ENCODE results near the gene LHFPL2.
A peak's percentile ranks its signal among the peaks of the same experiment; 100 is the strongest.

LHFPL2 gene

GRCh38 chr5:78613756-78614155, 34.8 kb downstream of the LHFPL2 start:
- DNase-seq = no peak

DNA sequence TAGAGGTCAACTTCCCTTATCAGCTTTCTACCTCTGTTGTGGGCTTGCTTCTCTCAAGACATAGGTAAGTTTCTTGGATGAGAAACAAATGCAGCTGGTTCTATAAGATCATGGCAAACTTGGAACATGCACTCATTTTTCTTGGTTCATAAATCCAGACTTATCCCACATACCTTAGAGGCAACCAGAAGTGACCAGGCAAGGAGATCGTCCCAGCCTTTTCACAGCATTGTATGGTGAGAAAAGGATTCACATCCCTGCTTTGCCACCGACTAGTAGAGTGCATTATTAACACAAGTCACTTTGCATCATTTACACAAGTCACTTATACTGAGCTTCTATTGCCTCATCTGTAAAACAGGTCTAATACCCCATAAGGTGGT, 35.4 kb downstream of the LHFPL2 start:
- DNase-seq = no peak

GRCh38 chr5:78612227-78613150, 36.1 kb downstream of the LHFPL2 start:
- DNase-seq = no peak

GRCh38 chr5:78611126-78611605, 37.4 kb downstream of the LHFPL2 start:
- peak; percentile 29 for DNase-seq

- peak; percentile 51 for DNase-seq
These were observed 37.9 kb downstream of the LHFPL2 start for GRCh38 chr5:78610636-78611035.

DNA sequence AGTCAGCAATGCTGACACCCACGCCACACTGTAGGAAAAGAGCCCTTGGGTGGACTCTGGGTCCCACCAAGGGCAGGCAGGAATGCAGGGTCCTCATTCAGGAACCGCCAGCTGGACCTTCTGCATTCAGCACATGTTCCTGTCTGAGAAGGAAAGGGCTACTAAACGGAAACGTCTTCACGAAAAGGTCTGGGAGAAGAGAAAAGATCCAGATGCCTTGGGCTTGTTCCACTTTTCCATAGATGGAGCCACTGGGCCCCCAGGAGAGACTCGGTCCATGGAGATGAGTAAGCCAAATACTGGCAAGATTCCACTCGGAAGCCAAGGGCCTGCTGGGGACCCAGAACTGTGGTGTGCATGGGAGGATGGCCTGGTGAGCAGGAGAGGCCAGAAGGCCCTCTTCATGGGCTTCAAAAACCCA, 38.4 kb downstream of the LHFPL2 start:
- DNase-seq = peak; percentile 89

GRCh38 chr5:78607864-78608263, 40.7 kb downstream of the LHFPL2 start:
- no peak for DNase-seq

DNA sequence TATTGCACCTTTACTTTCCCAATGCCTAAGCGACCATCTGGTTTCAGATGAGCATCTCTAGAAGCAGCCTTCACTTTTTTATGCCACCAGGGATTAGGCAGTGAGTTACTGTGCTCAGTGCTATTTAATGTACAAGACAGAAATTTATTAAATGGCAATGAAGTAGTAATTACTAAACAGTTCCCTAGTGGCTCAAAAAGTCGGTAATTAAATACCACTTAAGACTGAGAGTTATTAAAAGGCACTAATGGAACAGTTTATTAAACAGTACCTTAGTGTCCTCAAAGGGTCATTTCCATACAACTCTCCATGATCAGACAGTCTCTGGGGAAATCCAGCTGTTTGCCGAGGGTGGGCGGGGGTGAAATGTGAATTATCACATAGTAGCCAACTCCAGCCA, 42.3 kb downstream of the LHFPL2 start:
- no peak for DNase-seq

DNA sequence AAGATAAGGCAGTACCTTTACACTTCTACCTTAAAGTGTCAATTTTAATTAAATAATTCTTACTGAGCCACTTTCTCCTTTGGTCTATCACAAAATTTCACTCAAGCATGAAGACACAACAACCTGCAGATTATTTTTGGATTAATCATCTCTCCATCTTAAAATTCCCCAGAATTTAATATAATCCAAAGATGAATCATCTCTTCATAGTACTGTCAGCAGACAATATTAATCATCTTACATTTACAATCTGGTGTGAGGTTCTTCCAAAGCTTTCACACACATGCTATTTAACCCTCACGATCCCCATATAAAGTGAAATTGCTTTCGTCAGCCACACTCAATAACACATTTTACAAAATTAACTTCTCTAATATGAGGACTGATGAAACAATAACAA, 43.0 kb downstream of the LHFPL2 start:
- peak; percentile 88 for DNase-seq

GRCh38 chr5:78604689-78605285, 43.8 kb downstream of the LHFPL2 start:
- peak; percentile 54 for DNase-seq

GRCh38 chr5:78603636-78604175, 44.9 kb downstream of the LHFPL2 start:
- peak; percentile 73 for DNase-seq

GRCh38 chr5:78602400-78602799, 46.2 kb downstream of the LHFPL2 start:
- DNase-seq = no peak

DNA sequence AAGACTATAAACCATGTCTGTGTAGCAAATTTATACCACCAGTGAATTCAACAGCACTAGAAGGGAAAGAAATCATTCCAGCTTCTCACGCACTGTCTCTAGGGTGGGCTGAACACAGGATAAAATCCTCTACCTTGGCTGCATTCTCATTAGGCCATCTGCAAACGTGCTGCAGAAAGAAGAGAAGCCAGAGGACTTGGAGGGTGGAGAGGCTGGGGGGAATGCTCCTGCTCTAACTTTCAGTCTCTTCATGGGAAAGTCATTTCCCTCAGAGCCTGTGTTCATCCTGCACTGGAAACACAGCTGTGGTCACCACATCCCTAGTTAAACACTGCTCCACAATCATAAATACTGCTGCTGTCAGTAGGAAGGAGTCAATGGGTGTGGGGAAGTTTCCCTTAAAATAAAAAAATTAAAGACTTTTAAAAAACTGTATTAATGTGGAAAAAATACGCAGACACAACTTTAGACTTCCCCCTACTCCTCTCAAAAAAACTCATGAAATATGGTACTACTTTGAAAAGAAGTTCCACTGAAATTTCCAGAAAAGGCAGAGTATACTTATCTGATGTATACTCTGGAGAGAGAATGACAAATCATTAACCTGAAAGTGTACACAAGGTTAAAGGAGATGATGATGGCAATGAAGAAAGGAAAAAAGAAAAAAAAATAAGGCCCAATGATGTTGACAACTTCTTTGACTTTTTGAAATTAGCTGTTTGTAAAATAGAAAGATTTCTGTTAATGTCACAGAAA, 46.8 kb downstream of the LHFPL2 start:
- peak; percentile 47 for DNase-seq

- DNase-seq = peak; percentile 63
These were observed 47.7 kb downstream of the LHFPL2 start for GRCh38 chr5:78600687-78601414.

DNA sequence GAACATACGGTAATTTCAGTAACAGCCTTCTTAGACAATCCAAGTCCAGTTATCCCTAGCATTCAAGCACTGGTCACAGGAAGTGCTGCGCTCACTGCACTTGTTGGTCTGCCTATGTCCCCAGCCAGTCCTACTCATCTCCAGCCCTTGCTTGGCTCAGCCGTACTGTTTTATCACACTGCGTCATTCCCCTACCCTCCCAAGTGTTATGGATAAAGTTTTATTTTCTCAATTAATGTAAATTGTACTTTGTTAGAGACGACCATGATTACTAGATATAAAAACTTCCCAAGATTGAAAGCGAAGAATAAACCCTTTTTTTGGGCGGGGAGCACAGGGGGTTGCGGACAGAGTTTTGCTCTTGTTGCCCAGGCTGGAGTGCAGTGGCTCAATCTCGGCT, 49.6 kb downstream of the LHFPL2 start:
- no peak for DNase-seq

- DNase-seq = peak; percentile 83
These were observed 50.6 kb downstream of the LHFPL2 start for GRCh38 chr5:78597974-78598371.

DNA sequence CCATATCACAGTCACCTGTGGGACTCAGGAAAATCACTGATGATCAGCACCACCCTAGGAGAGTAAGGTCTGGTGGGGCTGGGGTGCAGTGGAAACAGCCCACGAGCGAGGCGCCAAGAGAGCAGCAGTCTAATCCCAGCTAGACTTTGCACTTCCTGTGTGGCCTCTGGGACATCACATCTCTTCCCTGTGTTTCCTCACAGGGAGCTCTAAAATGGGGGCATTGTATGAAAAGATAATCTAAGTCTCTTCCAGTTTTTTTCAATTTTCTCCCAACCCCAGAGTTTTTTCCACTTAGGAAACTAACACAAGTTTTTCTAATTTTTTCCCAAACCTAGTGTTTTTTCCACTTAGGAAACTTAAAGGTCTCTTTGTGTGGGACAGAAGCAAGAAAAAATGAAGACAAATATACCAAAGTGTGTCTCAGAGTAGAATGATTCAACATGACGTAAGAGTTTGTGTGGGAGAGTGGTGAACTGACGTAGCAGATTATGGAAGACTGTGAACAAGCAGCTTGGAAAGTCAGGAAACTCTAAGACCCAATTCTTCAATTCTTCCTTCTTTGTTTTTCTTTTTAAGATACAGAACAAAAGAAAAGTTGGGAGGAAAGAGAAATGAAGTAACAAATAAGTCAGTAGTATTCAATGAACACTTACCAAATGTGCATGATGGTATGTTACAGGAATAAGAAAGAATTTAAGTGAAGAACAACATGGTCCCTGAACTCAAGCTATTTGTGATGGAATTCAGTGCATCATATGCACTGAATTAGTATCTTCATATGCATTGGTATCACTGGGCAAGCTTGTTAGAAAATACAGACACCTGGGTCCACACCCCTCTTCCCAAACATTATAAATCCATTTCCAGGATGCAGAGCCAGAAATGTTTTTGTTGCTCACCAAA, 51.3 kb downstream of the LHFPL2 start:
- peak; percentile 88 for DNase-seq

- DNase-seq = no peak
These were observed 53.1 kb downstream of the LHFPL2 start for GRCh38 chr5:78595458-78595921.

DNA sequence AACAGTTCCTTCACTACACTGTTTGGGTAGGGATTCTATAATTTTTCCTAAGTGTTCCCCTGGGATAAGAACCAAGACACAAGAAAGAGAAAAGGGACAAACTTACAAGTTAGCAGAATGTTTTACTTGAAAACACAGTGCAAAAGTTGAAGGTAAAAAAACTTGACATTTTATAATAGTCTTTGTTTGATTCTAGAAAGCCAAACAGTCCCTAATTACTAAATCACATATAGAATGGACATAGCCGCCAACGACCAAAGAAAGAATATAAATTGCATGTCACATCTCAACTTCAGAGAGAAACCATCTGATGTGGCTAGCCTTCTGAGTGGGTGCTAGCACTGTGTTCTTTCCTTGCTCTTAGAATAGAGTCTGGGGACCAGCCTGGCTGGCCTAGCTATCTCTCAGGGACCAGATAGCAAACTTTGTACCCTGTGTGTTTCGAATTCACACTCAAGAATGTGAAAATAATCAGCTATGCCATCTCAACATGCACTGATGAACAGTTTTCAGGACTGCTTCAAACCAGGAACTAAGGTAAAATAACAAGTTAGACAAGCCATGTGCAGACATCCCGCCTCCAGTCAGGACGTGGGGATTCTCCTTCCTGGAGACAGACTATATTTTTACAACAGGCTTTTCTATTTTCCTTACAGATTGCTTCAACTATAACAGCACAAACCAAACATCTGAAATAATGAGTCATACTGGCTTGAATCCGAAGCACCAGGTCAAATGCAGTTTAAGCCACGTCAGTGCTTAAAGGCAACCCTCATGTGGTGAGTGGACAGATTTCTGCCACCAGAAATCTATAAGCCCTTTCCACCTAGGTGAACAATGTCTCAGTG, 53.7 kb downstream of the LHFPL2 start:
- peak; percentile 99 for DNase-seq

DNA sequence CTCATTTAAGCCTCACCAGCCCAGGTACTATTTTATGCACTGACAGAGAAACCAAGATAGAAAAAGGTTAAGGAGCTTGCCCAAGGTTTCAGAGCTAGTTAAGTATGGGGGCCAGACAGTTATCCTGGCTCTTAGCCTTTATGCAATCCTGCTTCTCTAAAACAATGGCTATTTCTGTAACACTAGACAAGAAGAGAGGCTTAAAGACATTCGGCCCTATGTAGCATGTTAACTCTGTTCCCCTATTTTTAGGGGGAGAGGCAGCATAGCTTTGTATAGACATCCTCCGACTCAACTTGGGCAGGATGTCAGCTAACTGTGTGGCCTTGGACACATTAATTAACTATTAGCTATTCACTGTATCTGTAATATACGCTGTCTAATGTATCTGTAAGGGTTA, 54.6 kb downstream of the LHFPL2 start:
- DNase-seq = no peak
